H1 (cell line): Measurements from ENCODE around the gene PITRM1. TPM values are rescaled to one million over a fixed set of nuclear protein-coding genes. Genes with fewer than 3 reads are reported as not detected.

Source experiments
- CTCF ChIA-PET: fragments of 300-600 bp; sonication (Branson Sonifier 250); formaldehyde crosslinking; loops from one replicate; lab custom pipeline; 2021; ENCODE audit not compliant: partially characterized antibody; lab: Charles Lee
- POLR2A ChIA-PET: fragments of 300-600 bp; sonication (Branson Sonifier 250); formaldehyde crosslinking; loops from one replicate; lab custom pipeline; 2021; ENCODE audit warnings: inconsistent platforms; ENCODE audit not compliant: partially characterized antibody; lab: Charles Lee
- DNase-seq, 2 experiments: peaks; one replicate each; pipeline versions ENCODE4 v3.0.0 to v3.0.0-alpha.2; 2010 to 2022; ENCODE audit warnings: low spot score in 2 of 2, low read depth in 1 of 2, mixed read lengths in 1 of 2
- FAIRE-seq: peaks from 2 replicates; lab custom pipeline; 2011; peaks lifted over from hg19 to GRCh38; lab: Jason Lieb, UNC
- H2AFZ ChIP-seq: 2 replicates; pipeline ENCODE4 v1.8.1; 2012; ENCODE audit warnings: low read length, inconsistent platforms
- H2AK5ac ChIP-seq: 2 replicates; pipeline ENCODE4 v1.6.1; 2013; ENCODE audit warnings: low read depth, low read length
- H2BK120ac ChIP-seq: replicated peaks from 2 replicates; pipeline ENCODE3; 2013; ENCODE audit warnings: low read depth, low read length, inconsistent platforms
- H2BK12ac ChIP-seq: 2 replicates; pipeline ENCODE4 v1.6.1; 2013; ENCODE audit warnings: low read depth, low read length
- H2BK15ac ChIP-seq: 2 replicates; pipeline ENCODE4 v1.6.1; 2013; ENCODE audit warnings: low read length
- H2BK20ac ChIP-seq: 2 replicates; pipeline ENCODE4 v1.6.1; 2013; ENCODE audit warnings: low read length
- H2BK5ac ChIP-seq: 2 replicates; pipeline ENCODE4 v1.6.1; 2013; ENCODE audit warnings: low read depth, low read length
- H3K14ac ChIP-seq: 2 replicates; pipeline ENCODE4 v1.6.1; 2013; ENCODE audit warnings: inconsistent platforms; ENCODE audit not compliant: insufficient read length
- H3K18ac ChIP-seq: 2 replicates; pipeline ENCODE4 v1.6.1; 2013; ENCODE audit warnings: low read length; ENCODE audit errors: extremely low read depth
- H3K23ac ChIP-seq: 2 replicates; pipeline ENCODE4 v1.6.1; 2013; ENCODE audit warnings: inconsistent platforms; ENCODE audit not compliant: insufficient read length
- H3K23me2 ChIP-seq: 2 replicates; pipeline ENCODE4 v1.6.1; 2013; ENCODE audit warnings: low read depth, low read length
- H3K27ac ChIP-seq: 2 replicates; pipeline ENCODE4 v1.6.1; 2011; ENCODE audit warnings: low read depth, low read length, inconsistent platforms
- H3K27me3 ChIP-seq, 4 experiments: replicated peaks in 1 of 4; 1 replicate in 1 of 4; 2 replicates in 3 of 4; pipeline versions ENCODE4 v1.6.1 to v1.8.1; 2011 to 2013; ENCODE audit warnings: low read length in 3 of 4, mild to moderate bottlenecking in 3 of 4, inconsistent platforms in 2 of 4, mixed read lengths in 2 of 4, moderate library complexity in 1 of 4; ENCODE audit not compliant: control insufficient read depth in 3 of 4, insufficient read depth in 3 of 4; ENCODE audit errors: extremely low read depth in 1 of 4
- H3K36me3 ChIP-seq, 4 experiments: 2 replicates each; pipeline versions ENCODE4 v1.6.1 to v1.8.1; 2011 to 2013; ENCODE audit warnings: mild to moderate bottlenecking in 4 of 4, low read length in 3 of 4, moderate library complexity in 2 of 4, control low read depth in 1 of 4, inconsistent platforms in 1 of 4; ENCODE audit not compliant: insufficient read depth in 4 of 4, control insufficient read depth in 2 of 4
- H3K4ac ChIP-seq: replicated peaks from 2 replicates; pipeline ENCODE3; 2013; ENCODE audit warnings: low read length, low read depth, mixed read lengths, inconsistent platforms; ENCODE audit not compliant: insufficient read length
- H3K4me1 ChIP-seq, 4 experiments: replicated peaks in 1 of 4; 1 replicate in 1 of 4; 2 replicates in 3 of 4; pipeline versions ENCODE4 v1.6.1 to v1.8.1; 2011 to 2013; ENCODE audit warnings: low read length in 3 of 4, inconsistent platforms in 2 of 4, mixed read lengths in 1 of 4; ENCODE audit not compliant: insufficient read depth in 4 of 4, control insufficient read depth in 3 of 4
- H3K4me2 ChIP-seq, 2 experiments: 2 replicates each; pipeline versions ENCODE4 v1.6.1 to v1.8.1; 2011 to 2013; ENCODE audit warnings: low read depth in 2 of 2, low read length in 2 of 2, control low read depth in 1 of 2, inconsistent platforms in 1 of 2, mild to moderate bottlenecking in 1 of 2; ENCODE audit not compliant: insufficient read depth in 1 of 2
- H3K4me3 ChIP-seq, 4 experiments: fragments of 200-600, 300-600 bp in 1 of 4; sonication (generic), shearing (Covaris generic), sonication (Bioruptor Twin) in 1 of 4; 2 replicates each; pipeline versions ENCODE4 v1.5.1 to v1.8.1; 2011 to 2016; ENCODE audit warnings: low read length in 4 of 4, low read depth in 3 of 4, control low read depth in 2 of 4, inconsistent platforms in 2 of 4, mild to moderate bottlenecking in 2 of 4, mixed read lengths in 1 of 4, moderate library complexity in 1 of 4; ENCODE audit not compliant: insufficient read depth in 2 of 4; ENCODE audit errors: extremely low read depth in 1 of 4
- H3K56ac ChIP-seq: replicated peaks from 2 replicates; pipeline ENCODE3; 2013; ENCODE audit warnings: low read depth, mild to moderate bottlenecking, mixed read lengths, low read length, inconsistent platforms; ENCODE audit not compliant: insufficient read length
- H3K79me1 ChIP-seq: 2 replicates; pipeline ENCODE4 v1.6.1; 2013; ENCODE audit warnings: low read depth, low read length, control low read depth
- H3K79me2 ChIP-seq, 2 experiments: 2 replicates each; pipeline versions ENCODE4 v1.6.1 to v1.8.1; 2012 to 2013; ENCODE audit warnings: low read length in 2 of 2, mild to moderate bottlenecking in 2 of 2, inconsistent platforms in 1 of 2; ENCODE audit not compliant: insufficient read depth in 2 of 2, control insufficient read depth in 1 of 2
- H3K9ac ChIP-seq, 4 experiments: replicated peaks in 1 of 4; 1 replicate in 1 of 4; 2 replicates in 3 of 4; pipeline versions ENCODE4 v1.6.1 to v1.8.1; 2011 to 2013; ENCODE audit warnings: low read depth in 3 of 4, low read length in 3 of 4, control low read depth in 2 of 4, mild to moderate bottlenecking in 2 of 4, moderate library complexity in 2 of 4, inconsistent platforms in 1 of 4; ENCODE audit errors: extremely low read depth in 1 of 4
- H3K9me3 ChIP-seq, 2 experiments: 2 replicates each; pipeline versions ENCODE4 v1.6.1 to v1.8.1; 2012 to 2013; ENCODE audit warnings: mild to moderate bottlenecking in 2 of 2, moderate library complexity in 2 of 2, control low read depth in 1 of 2, inconsistent platforms in 1 of 2, low read depth in 1 of 2, low read length in 1 of 2, mixed read lengths in 1 of 2; ENCODE audit not compliant: insufficient read depth in 2 of 2
- H4K20me1 ChIP-seq, 2 experiments: replicated peaks in 1 of 2; 2 replicates each; pipeline versions ENCODE3 to v1.8.1; 2011 to 2013; ENCODE audit warnings: inconsistent platforms in 2 of 2, low read length in 2 of 2, mild to moderate bottlenecking in 1 of 2; ENCODE audit not compliant: insufficient read depth in 2 of 2, control insufficient read depth in 1 of 2
- H4K5ac ChIP-seq: 2 replicates; pipeline ENCODE4 v1.6.1; 2013; ENCODE audit warnings: low read length, low read depth, mixed read lengths, inconsistent platforms; ENCODE audit not compliant: insufficient read length
- H4K8ac ChIP-seq: 2 replicates; pipeline ENCODE4 v1.8.0; 2013; ENCODE audit warnings: mild to moderate bottlenecking, moderate library complexity, low read length, inconsistent platforms; ENCODE audit not compliant: insufficient read depth; ENCODE audit errors: extremely low read depth
- H4K91ac ChIP-seq: replicated peaks from 2 replicates; pipeline ENCODE3; 2013; ENCODE audit warnings: low read length, mixed read lengths, inconsistent platforms; ENCODE audit not compliant: insufficient read length
- ATF2 ChIP-seq: IDR thresholded peaks from 2 replicates; pipeline ENCODE4 v1.6.1; 2012; ENCODE audit warnings: low read length, inconsistent platforms
- CBX8 ChIP-seq: fragments of 300-800, 300-1000 bp; sonication (generic); IDR thresholded peaks from 2 replicates; pipeline ENCODE4 v1.7.1; 2016; ENCODE audit warnings: low read depth, low read length, borderline replicate concordance
- FOSL1 ChIP-seq: IDR thresholded peaks from 2 replicates; pipeline ENCODE4 v1.6.1; 2011; ENCODE audit warnings: mild to moderate bottlenecking, low read depth, low read length, moderate library complexity; ENCODE audit not compliant: insufficient read depth
- GTF2F1 ChIP-seq: IDR thresholded peaks from 2 replicates; pipeline ENCODE4 v1.6.1; 2012; ENCODE audit warnings: low read depth, low read length, improper control_type of control experiment, borderline replicate concordance
- HDAC2 ChIP-seq, 2 experiments: fragments of 300-600 bp in 1 of 2; sonication (generic) in 1 of 2; IDR thresholded peaks; 2 replicates each; pipeline ENCODE4 v1.6.1; 2011 to 2012; ENCODE audit warnings: low read depth in 2 of 2, low read length in 2 of 2, mild to moderate bottlenecking in 2 of 2, moderate library complexity in 2 of 2, borderline replicate concordance in 1 of 2, inconsistent platforms in 1 of 2
- RBBP5 ChIP-seq: IDR thresholded peaks from 2 replicates; pipeline ENCODE4 v1.7.1; 2012; ENCODE audit warnings: low read depth, mild to moderate bottlenecking, inconsistent platforms, low read length, moderate library complexity, borderline replicate concordance
- RFX5 ChIP-seq: IDR thresholded peaks from 2 replicates; pipeline ENCODE4 v1.6.1; 2011; ENCODE audit warnings: low read depth, low read length, improper control_type of control experiment, borderline replicate concordance
- RNF2 ChIP-seq: fragments of 200-900, 300-1000 bp; sonication (generic); IDR thresholded peaks from 2 replicates; pipeline ENCODE4 v1.7.1; 2016; ENCODE audit warnings: borderline replicate concordance, low read depth, mild to moderate bottlenecking, antibody characterized with exemption, low read length; ENCODE audit not compliant: poor library complexity, severe bottlenecking; ENCODE audit errors: missing control alignments
- TAF1 ChIP-seq: IDR thresholded peaks from 2 replicates; pipeline ENCODE4 v1.6.1; 2011; ENCODE audit warnings: mild to moderate bottlenecking, low read depth, low read length
- TAF7 ChIP-seq: optimal IDR thresholded peaks from 2 replicates; pipeline ENCODE3; 2011; ENCODE audit warnings: low read depth, mild to moderate bottlenecking, inconsistent platforms, low read length, moderate library complexity, borderline replicate concordance
- TCF12 ChIP-seq: IDR thresholded peaks from 2 replicates; pipeline ENCODE4 v1.6.1; 2011; ENCODE audit warnings: low read depth, mild to moderate bottlenecking, low read length
- YY1 ChIP-seq: IDR thresholded peaks from 2 replicates; pipeline ENCODE4 v1.6.1; 2011; ENCODE audit warnings: low read depth, mild to moderate bottlenecking, low read length
- WGBS, 2 experiments: shearing (Covaris generic) in 1 of 2; methylation state at CpG; one replicate each; pipeline versions ENCODE4 v1.1.6 to v1.1.7; 2013 to 2015; ENCODE audit warnings: low lambda C conversion rate in 2 of 2, mixed read lengths in 2 of 2, inconsistent platforms in 1 of 2, low coverage in 1 of 2, missing lambda C conversion rate in 1 of 2; ENCODE audit not compliant: insufficient replicate concordance in 2 of 2, insufficient coverage in 1 of 2, insufficient read length in 1 of 2; ENCODE audit errors: extremely low coverage in 1 of 2, missing lambda C conversion rate in 1 of 2; 5-methylcytosine and 5-hydroxymethylcytosine counted together
- polyA plus RNA-seq, 7 experiments: library from polyadenylated mRNA; depleted of rRNA in 3 of 7; stranded (reverse) in 5 of 7; unstranded in 2 of 7; fragments of >200 nt in 5 of 7; fragments of 200-250 nt in 2 of 7; gene quantifications; 1 replicate in 5 of 7; 2 replicates in 1 of 7; 4 replicates in 1 of 7; pipeline versions ENCODE4 v1.2.1 to v1.2.3, GENCODE V29; 2011 to 2013; ENCODE audit warnings: missing spikeins in 2 of 7, mixed read lengths in 2 of 7
- total RNA-seq: library from RNA; stranded (reverse); fragmentation: NEBNext Ultra II Directional; extraction: Animal tissue kit (Norgen Biotek cat#: 25700); gene quantifications from 2 replicates; pipeline ENCODE4 v1.2.1, GENCODE V29; 2021

Gene PITRM1
- total and polyA plus RNA-seq, 2 of the 8 experiments (the other 6 are each of a cell fraction or from before 2014, with no cell fraction given) = 18.6 to 31.5 TPM

- no peak overlapping the region for H2BK20ac ChIP-seq
- H3K79me1 ChIP-seq = no peaks in the 10 kb centered on the region
- ChIA-PET CTCF (interaction anchor here (1.0 to 1.5 kb wide), 3 partner anchors 11 to 18 kb away, joined by 3 to 4 read pairs (median 3); no protein-coding TSS in a partner anchor), POLR2A (no interaction called here)
- H3K9me3 ChIP-seq = no peaks in the 10 kb centered on the region
- no peak overlapping the region for H4K91ac ChIP-seq
- no peak overlapping the region for H3K56ac ChIP-seq
- no peaks in the 10 kb centered on the region for H3K27me3 ChIP-seq
- no peak overlapping the region for H3K4me3 ChIP-seq
- H3K4ac ChIP-seq = no peak overlapping the region
- no peak overlapping the region for H2AFZ ChIP-seq
- DNase-seq (no peak), FAIRE-seq (no peak)
- no peak overlapping the region for H2BK120ac ChIP-seq
- H4K8ac ChIP-seq = no peak overlapping the region
- H2BK15ac ChIP-seq = no peak overlapping the region
- peaks cover 0 to 2% of the 10 kb centered on the region in 2 experiments for H4K20me1 ChIP-seq
- no peak overlapping the region for H2BK12ac ChIP-seq
- no peak overlapping the region for H3K14ac ChIP-seq
- H3K79me2 ChIP-seq = no peaks in the 10 kb centered on the region
- no peak overlapping the region for H2AK5ac ChIP-seq
- H3K18ac ChIP-seq = no peak overlapping the region
- no peak overlapping the region for H3K4me2 ChIP-seq
- no peak overlapping the region for H2BK5ac ChIP-seq
- no peak overlapping the region for H3K27ac ChIP-seq
- no peaks in the 10 kb centered on the region for H3K4me1 ChIP-seq
- H3K23ac ChIP-seq = no peak overlapping the region
- H4K5ac ChIP-seq = no peak overlapping the region
- WGBS, 2 experiments = 91% methylated on average over 9 of the region's 9 CpGs; no CpG with 5 or more reads in 1 of the 2 experiments
- H3K23me2 ChIP-seq = no peaks in the 10 kb centered on the region
- H3K36me3 ChIP-seq = peaks cover 2 to 25% (median 9%) of the 10 kb centered on the region in 4 experiments; a peak in 5 of 8 replicates
- no peak overlapping the region for H3K9ac ChIP-seq
- TF ChIP-seq TAF7 = no peak
- no peak for TF ChIP-seq TAF1
- TF ChIP-seq RFX5 = no peak
- TF ChIP-seq CBX8 = no peak
- no peak for TF ChIP-seq HDAC2 (IDR thresholded peaks at IDR 0.05; ENCODE audit: borderline replicate concordance in 1 of 2, low read depth in 2 of 2, low read length in 2 of 2)
- TF ChIP-seq TCF12 = no peak
- no peak for TF ChIP-seq FOSL1
- no peak for TF ChIP-seq GTF2F1
- TF ChIP-seq ATF2 = no peak
- TF ChIP-seq YY1 = no peak
- TF ChIP-seq RBBP5 = no peak
- TF ChIP-seq RNF2 = no peak
Measured at GRCh38 chr10:3148994-3149393, 23.6 kb downstream of the PITRM1 start.
